ENCODE data around the gene MICAL2. TPM values are rescaled to one million over a fixed set of nuclear protein-coding genes. Genes with fewer than 3 reads are reported as not detected.

The MICAL2 gene
- total and polyA plus RNA-seq, 2 donors (not counting 3 experiments of a cell fraction or from before 2014, with no cell fraction given): 67.6 to 200 TPM

- no peak for FAIRE-seq
- Histone ChIP-seq H3K9me1 (replicated peaks; ENCODE audit: control insufficient read depth, extremely low read depth, insufficient read depth, low read length) (no peaks in the 10 kb centered on the region), H3K9me3 (replicated peaks; ENCODE audit: control insufficient read depth, insufficient read depth, low read length) (no peaks in the 10 kb centered on the region), H3K27ac (ENCODE audit: insufficient read depth, low read depth, low read length) (peak overlapping the region; percentile 99), H3K36me3 (ENCODE audit: control insufficient read depth in 2 of 2, extremely low read depth in 1 of 2, insufficient read depth in 2 of 2, low read length in 2 of 2) (no peaks in the 10 kb centered on the region), H3K4me2 (ENCODE audit: insufficient read depth, low read length) (no peak overlapping the region), H2AFZ (ENCODE audit: low read depth, low read length) (no peak overlapping the region), H3K9ac (replicated peaks; ENCODE audit: extremely low read depth, insufficient read depth, low read length) (no peak overlapping the region), H3K79me2 (ENCODE audit: control insufficient read depth, insufficient read depth, low read length) (peaks cover 38% of the 10 kb centered on the region), H3K4me1 (ENCODE audit: control insufficient read depth, extremely low read depth, insufficient read depth, low read length) (peaks cover 60% of the 10 kb centered on the region), H3K4me3 (replicated peaks in 1 of 3; ENCODE audit: insufficient read depth in 1 of 3, low read depth in 1 of 3, low read length in 3 of 3) (no peak overlapping the region), H3K27me3 (ENCODE audit: control insufficient read depth in 2 of 2, insufficient read depth in 2 of 2, low read length in 2 of 2) (no peaks in the 10 kb centered on the region), H4K20me1 (replicated peaks; ENCODE audit: control insufficient read depth, extremely low read depth, insufficient read depth, low read length) (no peaks in the 10 kb centered on the region)
- POLR2A ChIA-PET: no interaction called here
- DNase-seq (ENCODE audit: low read depth, low spot score): no peak
- dilution Hi-C loops (cut with MboI; ENCODE audit: extremely low pct_ligation_motif_present, low sequenced_read_pairs): no loop called here
- TF ChIP-seq POLR2AphosphoS5 (IDR thresholded peaks at IDR 0.05; ENCODE audit: insufficient read depth, low read depth, low read length) (no peak), MAX (IDR thresholded peaks at IDR 0.05; ENCODE audit: insufficient read depth, insufficient read length) (no peak), JUN (IDR thresholded peaks at IDR 0.05; ENCODE audit: borderline replicate concordance, insufficient read depth, insufficient read length, low read depth) (no peak), CTCF (IDR thresholded peaks at IDR 0.05; ENCODE audit: extremely low read depth in 1 of 2, insufficient read depth in 1 of 2, low read depth in 1 of 2, low read length in 2 of 2) (no peak)
- CTCF ChIA-PET: interaction anchor here (0.9 to 4.2 kb wide), 7 partner anchors 9 to 66 kb away, joined by 3 to 36 read pairs (median 4); no protein-coding TSS in a partner anchor
- no TSS peak for BruUV-seq (replicated peaks)
- intact Hi-C loops (cut with micrococcal nuclease): loop anchor here (5.0 kb wide), 1 partner anchor 207 kb away; no protein-coding TSS in a partner anchor
These were observed 74.3 kb downstream of the MICAL2 start for GRCh38 chr11:12184699-12185098.

- intact Hi-C loops (cut with micrococcal nuclease) (no loop called here), dilution Hi-C loops (cut with MboI; ENCODE audit: extremely low pct_ligation_motif_present, low sequenced_read_pairs) (no loop called here)
- POLR2A ChIA-PET: no interaction called here
- CTCF ChIA-PET: interaction anchor here (0.8 to 4.2 kb wide), 14 partner anchors 9 to 138 kb away, joined by 3 to 36 read pairs (median 4); no protein-coding TSS in a partner anchor
- Histone ChIP-seq H3K4me1 (ENCODE audit: control insufficient read depth, extremely low read depth, insufficient read depth, low read length) (peaks cover 60% of the 10 kb centered on the region), H3K27ac (ENCODE audit: insufficient read depth, low read depth, low read length) (peak overlapping the region; percentile 71), H3K27me3 (ENCODE audit: control insufficient read depth in 2 of 2, insufficient read depth in 2 of 2, low read length in 2 of 2) (no peaks in the 10 kb centered on the region), H3K79me2 (ENCODE audit: control insufficient read depth, insufficient read depth, low read length) (peaks cover 35% of the 10 kb centered on the region), H3K9ac (replicated peaks; ENCODE audit: extremely low read depth, insufficient read depth, low read length) (no peak overlapping the region), H4K20me1 (replicated peaks; ENCODE audit: control insufficient read depth, extremely low read depth, insufficient read depth, low read length) (no peaks in the 10 kb centered on the region), H2AFZ (ENCODE audit: low read depth, low read length) (no peak overlapping the region), H3K4me3 (replicated peaks in 1 of 3; ENCODE audit: insufficient read depth in 1 of 3, low read depth in 1 of 3, low read length in 3 of 3) (no peak overlapping the region), H3K9me3 (replicated peaks; ENCODE audit: control insufficient read depth, insufficient read depth, low read length) (no peaks in the 10 kb centered on the region), H3K9me1 (replicated peaks; ENCODE audit: control insufficient read depth, extremely low read depth, insufficient read depth, low read length) (no peaks in the 10 kb centered on the region), H3K36me3 (ENCODE audit: control insufficient read depth in 2 of 2, extremely low read depth in 1 of 2, insufficient read depth in 2 of 2, low read length in 2 of 2) (no peaks in the 10 kb centered on the region), H3K4me2 (ENCODE audit: insufficient read depth, low read length) (peak overlapping the region; percentile 5)
- no peak for TF ChIP-seq POLR2A (IDR thresholded peaks at IDR 0.05; ENCODE audit: low read depth, low read length)
- TF ChIP-seq GATA2 (IDR thresholded peaks at IDR 0.05; ENCODE audit: insufficient read depth, insufficient read length, low read depth, low read length): no peak
- no peak for TF ChIP-seq EZH2 (IDR thresholded peaks at IDR 0.05; ENCODE audit: borderline replicate concordance, low read depth, low read length, severe bottlenecking)
- TF ChIP-seq JUN (IDR thresholded peaks at IDR 0.05; ENCODE audit: borderline replicate concordance, insufficient read depth, insufficient read length, low read depth): no peak
- no peak for TF ChIP-seq CTCF (IDR thresholded peaks at IDR 0.05; ENCODE audit: extremely low read depth in 1 of 2, insufficient read depth in 1 of 2, low read depth in 1 of 2, low read length in 2 of 2)
- TF ChIP-seq MAX (IDR thresholded peaks at IDR 0.05; ENCODE audit: insufficient read depth, insufficient read length): no peak
- TF ChIP-seq MYC (IDR thresholded peaks at IDR 0.05; ENCODE audit: low read depth, low read length): no peak
- TF ChIP-seq FOS (IDR thresholded peaks at IDR 0.05; ENCODE audit: borderline replicate concordance, insufficient read depth, low read length): no peak
- TF ChIP-seq POLR2AphosphoS5 (IDR thresholded peaks at IDR 0.05; ENCODE audit: insufficient read depth, low read depth, low read length): no peak
- FAIRE-seq (no peak), DNase-seq (ENCODE audit: low read depth, low spot score) (no peak)
- no TSS peak for BruUV-seq (replicated peaks)
These were observed 74.8 kb downstream of the MICAL2 start for GRCh38 chr11:12185106-12185690.

All from endothelial cell of umbilical vein (primary cell).